GM18951 (cell line): ENCODE measurements around the gene ACBD6.

ENCODE experiments used
- POLR2A ChIP-seq: IDR thresholded peaks from 4 replicates; pipeline ENCODE4 v1.6.1; 2011; ENCODE audit warnings: mild to moderate bottlenecking; ENCODE audit not compliant: insufficient read length, insufficient read depth; ENCODE audit errors: extremely low read depth
- in situ Hi-C: fragments of 300-500 bp; cut with MboI; formaldehyde crosslinking; loops from one replicate; pipeline ENCODE4 v1.12.0; 2022; ENCODE audit warnings: low sequenced_read_pairs, mixed read lengths, inconsistent platforms; ENCODE audit not compliant: unreplicated experiment

ACBD6 gene

DNA sequence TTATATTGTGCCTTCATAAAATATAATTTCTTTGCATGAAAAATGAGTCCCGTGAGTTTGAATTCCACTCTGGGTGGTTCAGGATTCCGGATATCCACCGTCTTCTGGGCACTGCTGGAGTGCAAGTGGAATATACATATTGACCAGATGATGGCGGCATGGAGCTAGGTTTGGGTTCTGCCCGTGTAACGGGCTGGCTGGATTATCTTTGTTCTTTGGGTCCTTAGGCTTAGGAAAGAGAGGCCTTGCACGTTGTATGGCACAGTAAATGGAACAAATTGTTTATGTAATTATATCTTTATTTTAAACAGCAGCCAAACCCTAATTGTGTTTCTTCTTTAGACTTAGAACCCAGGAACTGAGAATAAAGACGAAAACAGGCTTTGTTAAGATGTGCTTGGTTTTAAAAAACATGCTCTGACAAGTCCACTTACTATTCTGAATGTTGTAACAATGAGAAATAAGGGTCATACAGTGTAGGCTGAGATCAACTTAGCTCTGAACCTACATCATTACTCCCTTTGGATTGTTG is 13.5 kb upstream of the ACBD6 start:
- in situ Hi-C loops, result loop anchor here (5.0 to 25.0 kb wide), 2 partner anchors 341 to 646 kb away; no protein-coding TSS in a partner anchor
- TF ChIP-seq POLR2A, result no peak

DNA sequence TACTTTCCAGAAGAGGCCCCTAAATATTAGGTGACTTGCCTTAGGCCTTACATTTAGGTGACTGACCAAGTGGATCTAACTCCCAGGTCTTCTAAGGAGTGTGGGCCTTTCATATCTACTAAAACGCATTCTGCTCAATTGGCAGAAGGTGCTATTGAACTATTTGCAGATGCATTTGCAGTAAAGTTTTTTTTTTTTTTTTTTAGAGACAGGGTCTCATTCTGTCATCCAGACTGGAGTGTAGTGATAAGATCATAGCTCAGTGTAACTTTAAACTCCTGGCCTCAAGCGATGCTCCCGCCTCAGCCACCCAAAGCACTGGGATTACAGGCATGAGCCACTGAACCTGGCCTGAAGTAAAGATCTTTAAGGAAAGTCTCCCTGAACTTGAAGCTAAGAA is 13.0 kb upstream of the ACBD6 start:
- no peak for TF ChIP-seq POLR2A
- in situ Hi-C loops, result loop anchor here (5.0 to 25.0 kb wide), 2 partner anchors 342 to 647 kb away; no protein-coding TSS in a partner anchor

DNA sequence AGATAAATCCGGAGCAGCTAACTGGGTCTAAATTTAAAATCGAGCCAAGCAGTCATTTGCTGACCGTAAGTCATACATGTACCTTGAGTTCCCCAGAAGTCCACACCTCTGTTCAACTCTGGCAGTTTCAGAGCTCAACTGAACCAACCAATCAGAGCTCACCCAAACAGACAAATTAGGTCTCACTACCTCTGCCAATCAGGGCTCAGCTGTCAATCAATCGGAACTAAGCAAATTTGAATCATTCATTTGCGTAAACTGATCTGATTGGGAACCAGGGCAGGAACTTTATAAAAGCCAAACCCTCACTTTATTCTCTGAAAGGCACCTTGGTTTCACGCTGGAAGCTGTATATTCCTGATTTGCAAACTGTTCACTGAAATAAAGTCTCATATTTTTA is 11.2 kb upstream of the ACBD6 start:
- no peak for TF ChIP-seq POLR2A
- in situ Hi-C loops, result loop anchor here (25.0 kb wide), 1 partner anchor 649 kb away; no protein-coding TSS in a partner anchor

DNA sequence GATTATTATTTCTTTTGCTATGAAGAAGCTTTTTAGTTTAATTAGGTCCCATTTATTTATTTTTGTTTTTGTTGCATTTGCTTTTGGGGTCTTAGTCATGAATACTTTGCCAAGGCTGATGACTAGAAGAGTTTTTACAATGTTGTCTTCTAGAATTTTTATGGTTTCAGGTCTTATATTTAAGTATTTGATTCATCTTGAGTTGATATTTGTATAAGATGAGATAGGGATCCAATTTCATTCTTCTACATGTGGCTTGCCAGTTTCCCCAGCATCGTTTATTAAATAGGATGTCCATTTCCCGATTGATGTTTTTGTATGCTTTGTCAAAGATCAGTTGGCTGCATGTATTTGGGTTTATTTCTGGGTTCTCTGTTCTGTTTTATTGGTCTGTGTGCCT is 8.5 kb upstream of the ACBD6 start:
- in situ Hi-C loops, result loop anchor here (25.0 kb wide), 1 partner anchor 651 kb away; no protein-coding TSS in a partner anchor

DNA sequence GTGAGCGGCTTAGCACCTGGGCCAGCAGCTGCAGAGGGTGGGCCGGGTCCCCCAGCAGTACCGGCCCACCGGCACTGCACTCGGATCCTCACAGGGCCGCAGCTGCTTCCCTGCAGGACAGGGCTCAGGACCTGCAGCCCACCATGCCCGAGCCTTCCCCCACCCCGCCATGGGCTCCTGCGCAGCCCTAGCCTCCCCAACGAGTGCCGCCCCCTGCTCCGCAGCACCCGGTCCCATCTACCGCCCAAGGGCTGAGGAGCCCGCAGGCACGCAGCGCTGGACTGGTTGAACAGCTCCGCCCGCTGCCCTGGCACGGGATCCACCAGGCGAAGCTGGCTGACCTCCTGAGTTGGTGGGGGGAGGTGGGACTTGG is 6.3 kb upstream of the ACBD6 start:
- no peak for TF ChIP-seq POLR2A
- in situ Hi-C loops, result loop anchor here (25.0 kb wide), 1 partner anchor 654 kb away; no protein-coding TSS in a partner anchor

More for the DNA sequence above, 8.5 kb upstream of the ACBD6 start:
- no peak for TF ChIP-seq POLR2A

DNA sequence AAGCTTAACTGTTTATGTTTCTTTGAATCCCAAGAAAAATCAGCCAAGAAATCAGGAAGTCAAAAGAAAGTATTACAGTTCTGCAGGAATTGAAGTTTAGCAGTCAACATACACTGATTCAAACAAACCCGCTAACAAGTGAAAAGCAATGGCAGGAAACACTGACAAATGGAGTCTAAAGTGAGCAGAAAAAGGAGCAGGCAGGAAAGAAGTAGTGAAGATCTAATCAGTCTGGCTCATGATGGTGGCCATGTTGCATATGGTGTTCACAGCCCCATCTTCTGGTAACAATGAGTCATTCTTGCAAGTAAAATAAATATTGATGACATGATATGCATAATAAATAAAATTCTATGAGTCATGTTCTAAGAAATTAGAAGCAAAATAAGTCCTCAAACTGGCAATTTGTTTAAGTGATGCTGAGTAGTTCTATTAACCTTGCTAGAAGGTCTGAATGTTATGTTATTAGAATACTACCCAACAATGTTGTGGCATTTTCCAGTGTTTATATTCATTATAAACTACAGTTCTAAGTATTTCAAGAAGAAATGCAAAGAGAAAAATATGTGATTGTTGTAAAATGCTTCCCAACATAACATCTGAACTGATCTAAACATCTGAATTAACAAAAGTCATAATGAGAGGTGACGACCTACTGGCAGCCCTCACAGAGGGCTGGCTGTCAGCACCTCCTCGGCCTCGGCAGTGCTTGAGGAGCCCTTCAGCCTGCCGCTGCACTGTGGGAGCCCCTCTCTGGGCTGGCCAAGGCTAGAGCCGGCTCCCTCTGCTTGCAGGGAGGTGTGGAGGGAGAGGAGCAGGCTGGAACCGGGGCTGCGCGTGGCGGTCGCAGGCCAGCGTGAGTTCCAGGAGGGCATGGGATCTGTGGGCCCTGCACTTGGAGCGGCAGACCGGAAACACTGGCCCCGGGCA is 5.7 kb upstream of the ACBD6 start:
- in situ Hi-C loops, result loop anchor here (25.0 kb wide), 1 partner anchor 654 kb away; no protein-coding TSS in a partner anchor
- no peak for TF ChIP-seq POLR2A

DNA sequence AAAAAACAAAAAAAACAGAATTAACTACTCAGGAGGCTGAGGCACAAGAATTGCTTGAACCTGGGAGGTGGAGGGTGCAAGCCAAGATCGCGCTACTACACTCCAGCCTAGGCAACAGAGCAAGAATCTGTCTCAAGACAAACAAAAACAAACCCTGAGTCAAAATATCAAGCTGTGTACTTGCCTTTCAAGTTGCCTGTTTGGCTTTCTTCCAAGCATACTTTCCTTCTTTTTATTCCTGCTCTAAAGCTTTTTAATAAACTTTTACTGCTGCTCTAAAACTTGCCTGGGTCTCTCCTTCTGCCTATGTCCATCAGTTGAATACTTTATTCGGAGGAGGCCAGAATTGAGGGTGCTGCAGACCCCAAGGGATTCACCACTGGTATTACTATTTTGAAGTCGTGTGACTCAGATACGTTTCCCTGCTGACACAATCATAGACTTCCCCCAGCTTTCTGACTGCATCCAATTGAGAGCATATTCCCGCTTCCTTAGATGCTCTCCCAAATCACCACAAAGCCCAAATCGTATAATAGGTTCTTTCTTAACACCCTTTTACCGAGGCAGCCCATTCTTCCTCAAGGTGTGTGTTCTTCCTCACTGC is 3.5 kb upstream of the ACBD6 start:
- no peak for TF ChIP-seq POLR2A

DNA sequence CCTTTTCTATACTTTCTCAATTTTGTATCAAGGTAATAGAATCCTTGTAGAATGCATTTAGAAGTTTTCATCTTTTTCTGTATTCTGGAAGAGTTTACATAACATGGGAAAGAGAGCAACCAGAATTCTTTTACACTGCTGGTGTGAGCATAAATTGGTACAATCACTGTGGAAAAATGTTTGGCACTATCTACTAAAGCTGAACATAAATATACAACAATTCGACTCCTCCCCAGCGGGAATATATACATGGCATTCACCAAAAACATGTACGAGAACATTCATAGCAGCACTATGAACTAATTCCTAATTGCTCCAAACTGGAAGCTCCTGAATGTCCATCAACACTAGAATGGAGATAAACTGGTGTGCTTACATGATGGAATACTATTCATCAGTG is 1.8 kb upstream of the ACBD6 start:
- in situ Hi-C loops, result loop anchor here (25.0 kb wide), 1 partner anchor 658 kb away; no protein-coding TSS in a partner anchor
- no peak for TF ChIP-seq POLR2A

More for the DNA sequence above, 3.5 kb upstream of the ACBD6 start:
- in situ Hi-C loops, result loop anchor here (25.0 kb wide), 1 partner anchor 656 kb away; no protein-coding TSS in a partner anchor

DNA sequence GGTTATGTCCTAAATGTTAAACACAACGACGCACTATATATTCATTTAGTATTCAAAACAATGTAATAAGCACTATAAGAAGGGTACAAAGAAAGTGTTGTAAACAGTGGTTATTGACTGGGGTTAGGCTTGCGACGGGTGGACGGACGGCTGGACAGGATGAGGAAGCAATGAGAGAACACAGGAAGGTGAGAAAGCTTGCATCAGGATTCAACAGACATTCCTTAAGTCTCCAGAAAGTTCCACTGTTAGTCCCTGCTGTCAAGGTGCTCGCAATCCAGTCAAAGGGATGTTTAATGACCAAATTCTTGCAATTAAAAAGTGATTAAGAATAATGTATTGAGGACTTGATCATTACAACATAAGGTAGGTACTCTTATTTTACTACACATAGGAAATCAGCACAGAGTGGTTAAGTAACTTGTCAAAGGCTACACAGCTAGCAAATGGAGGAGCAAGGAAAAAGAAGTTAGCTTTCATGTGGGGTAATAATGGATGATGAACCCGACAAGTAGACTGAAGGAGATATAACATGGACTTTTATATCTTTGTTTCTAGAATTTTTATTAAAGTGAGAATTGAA is 994 bp upstream of the ACBD6 start:
- no peak for TF ChIP-seq POLR2A
- in situ Hi-C loops, result loop anchor here (25.0 kb wide), 1 partner anchor 659 kb away; no protein-coding TSS in a partner anchor

DNA sequence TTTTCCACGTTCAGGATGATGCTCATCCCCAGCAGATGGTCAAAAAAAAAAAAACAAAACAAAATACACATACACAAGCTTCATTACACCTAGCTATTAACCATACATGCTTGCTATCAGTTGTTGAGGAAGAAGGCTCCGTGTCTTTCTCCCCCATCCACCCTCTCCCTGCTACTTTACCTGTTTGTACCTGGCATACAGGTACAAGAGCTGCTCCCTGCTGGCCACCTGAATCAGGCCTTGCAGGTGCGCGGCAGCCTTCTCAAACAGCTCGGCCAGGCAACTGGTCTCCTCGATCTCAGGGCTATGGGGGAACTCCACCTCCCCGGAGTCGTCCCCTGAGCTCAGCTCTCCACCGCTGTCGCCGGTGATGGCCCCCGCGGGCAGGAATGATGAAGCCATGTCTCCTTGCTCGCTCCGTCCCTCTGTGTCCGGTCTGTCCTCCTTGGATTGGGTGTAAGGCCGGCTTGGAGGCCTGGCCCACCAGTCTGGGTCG is 464 bp downstream of the ACBD6 start:
- TF ChIP-seq POLR2A, result no peak
- in situ Hi-C loops, result loop anchor here (25.0 kb wide), 1 partner anchor 660 kb away; no protein-coding TSS in a partner anchor

DNA sequence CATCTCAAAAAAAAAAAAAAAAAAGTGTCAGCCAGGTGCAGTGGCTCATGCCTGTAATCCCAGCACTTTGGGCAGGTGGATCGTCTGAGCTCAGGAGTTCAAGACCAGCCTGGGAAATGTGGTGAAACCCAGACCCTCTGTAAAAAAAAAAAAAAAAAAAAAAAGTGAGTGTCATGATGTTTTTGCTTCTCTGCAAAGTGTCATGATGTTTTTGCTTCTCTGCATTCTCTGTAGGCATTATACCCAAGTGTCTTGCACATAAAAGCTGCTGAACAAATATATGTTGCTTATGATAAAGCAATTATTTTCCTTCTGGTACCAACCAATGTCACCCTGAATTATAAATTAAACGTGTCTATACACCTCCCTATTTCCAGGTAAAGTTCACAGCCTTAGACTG is 1.7 kb downstream of the ACBD6 start:
- TF ChIP-seq POLR2A, result no peak
- in situ Hi-C loops, result loop anchor here (25.0 kb wide), 1 partner anchor 662 kb away; no protein-coding TSS in a partner anchor

DNA sequence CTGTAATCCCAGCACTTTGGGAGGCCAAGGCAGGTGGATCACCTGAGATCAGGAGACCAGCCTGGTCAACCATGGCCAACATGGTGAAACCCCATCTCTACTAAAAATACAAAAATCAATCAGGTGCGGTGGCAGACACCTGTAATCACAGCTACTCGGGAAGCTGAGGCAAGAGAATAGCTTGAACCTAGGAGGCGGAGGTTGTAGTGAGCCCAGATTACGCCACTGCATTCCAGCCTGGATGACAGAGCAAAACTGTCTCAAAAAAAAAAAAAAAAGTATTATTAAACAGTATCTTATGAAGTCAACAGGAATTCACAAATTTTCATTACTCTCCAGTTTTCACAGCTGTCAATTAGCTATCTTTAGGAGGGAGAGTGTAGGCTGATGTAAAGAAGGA is 3.8 kb downstream of the ACBD6 start:
- no peak for TF ChIP-seq POLR2A
- in situ Hi-C loops, result no loop called here
